ENCODE measurements around the gene OLFM1.
"Not testable (repeated sequence)": the region's sequence is repeated elsewhere in the genome, so short reads cannot be mapped to it uniquely, and the experiment has no call there.

Gene OLFM1

DNA sequence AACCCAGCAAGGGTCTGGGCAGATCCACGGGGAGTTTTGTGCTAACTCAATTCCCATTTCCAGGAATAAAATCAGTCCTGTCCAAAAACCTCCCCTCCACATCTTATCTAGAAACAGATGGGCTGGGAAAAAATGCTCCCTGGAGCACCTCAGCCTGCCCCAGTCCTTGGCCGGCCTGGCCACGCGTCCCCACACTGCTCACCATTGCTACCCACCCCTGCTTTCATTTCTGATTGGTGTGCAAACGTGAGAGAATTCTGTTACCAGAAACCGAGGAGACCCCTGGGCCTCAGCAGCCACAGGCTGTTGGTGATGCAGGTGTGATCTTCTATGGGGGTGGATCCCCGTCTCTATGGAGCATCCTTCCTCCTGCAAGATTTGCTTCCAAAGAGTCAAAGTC, 38.0 kb upstream of the OLFM1 start:
- no peaks in the 10 kb centered on the region for H3K9me3 Mint-ChIP-seq
- H3K27ac Mint-ChIP-seq: no peak overlapping the region
- no peaks in the 10 kb centered on the region for H3K36me3 Mint-ChIP-seq
- no peak for DNase-seq (ENCODE audit: low spot score in 2 of 2)
- H3K4me3 Mint-ChIP-seq: no peak overlapping the region
- H3K27me3 Mint-ChIP-seq: peaks cover 11% of the 10 kb centered on the region
- H3K4me1 Mint-ChIP-seq: peaks cover 5% of the 10 kb centered on the region
- ATAC-seq (ENCODE audit: low read depth): no peak

DNA sequence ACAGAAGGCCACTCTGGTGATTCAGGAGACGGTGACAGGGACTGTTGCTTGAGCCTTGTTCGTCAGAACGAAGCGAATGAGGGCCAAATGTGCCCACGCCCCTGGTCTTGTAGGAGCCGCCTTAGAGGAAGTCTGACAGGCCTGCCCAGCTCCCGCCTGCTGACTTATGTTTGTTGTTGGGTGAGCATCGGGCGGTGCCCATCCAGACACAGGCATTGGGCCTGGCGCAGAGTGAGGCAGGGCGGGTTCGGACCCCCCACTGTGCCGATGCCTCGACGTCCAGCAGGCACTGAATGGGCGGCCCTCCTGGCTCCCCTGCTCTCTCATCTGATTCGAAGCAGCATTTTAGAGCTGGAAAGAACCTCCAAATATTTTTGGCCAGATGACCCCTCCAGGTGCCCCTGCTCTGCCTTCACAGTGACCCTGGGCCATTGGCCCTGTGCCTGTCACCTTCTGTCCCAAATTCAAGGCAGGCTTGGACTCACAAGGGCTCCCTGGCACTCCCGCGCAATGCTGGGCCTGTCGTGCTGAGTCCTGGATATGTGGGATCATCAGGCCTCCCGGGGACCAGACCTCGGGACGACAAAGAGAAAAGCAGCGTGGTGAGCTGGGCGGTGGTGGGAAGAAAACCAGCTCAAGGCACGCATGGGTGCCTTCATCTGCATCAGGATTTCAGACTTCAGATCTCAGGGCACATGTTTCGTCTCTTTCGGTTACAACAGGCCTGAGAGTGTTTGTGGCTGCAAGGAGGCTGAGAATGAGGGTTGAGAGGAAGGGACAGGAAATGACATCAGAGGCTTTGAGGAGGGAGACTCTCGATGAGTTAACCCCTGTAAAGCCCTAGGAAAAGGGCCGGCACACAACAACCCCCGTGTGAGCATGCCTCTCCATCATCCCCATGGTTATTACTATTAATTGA, 37.1 kb upstream of the OLFM1 start:
- Mint-ChIP-seq H3K4me1 (peaks cover 5% of the 10 kb centered on the region), H3K36me3 (no peaks in the 10 kb centered on the region), H3K9me3 (no peaks in the 10 kb centered on the region), H3K4me3 (no peak overlapping the region), H3K27ac (no peak overlapping the region), H3K27me3 (peaks cover 13% of the 10 kb centered on the region)
- DNase-seq (ENCODE audit: low spot score in 2 of 2) (no peak), ATAC-seq (ENCODE audit: low read depth) (no peak)

DNA sequence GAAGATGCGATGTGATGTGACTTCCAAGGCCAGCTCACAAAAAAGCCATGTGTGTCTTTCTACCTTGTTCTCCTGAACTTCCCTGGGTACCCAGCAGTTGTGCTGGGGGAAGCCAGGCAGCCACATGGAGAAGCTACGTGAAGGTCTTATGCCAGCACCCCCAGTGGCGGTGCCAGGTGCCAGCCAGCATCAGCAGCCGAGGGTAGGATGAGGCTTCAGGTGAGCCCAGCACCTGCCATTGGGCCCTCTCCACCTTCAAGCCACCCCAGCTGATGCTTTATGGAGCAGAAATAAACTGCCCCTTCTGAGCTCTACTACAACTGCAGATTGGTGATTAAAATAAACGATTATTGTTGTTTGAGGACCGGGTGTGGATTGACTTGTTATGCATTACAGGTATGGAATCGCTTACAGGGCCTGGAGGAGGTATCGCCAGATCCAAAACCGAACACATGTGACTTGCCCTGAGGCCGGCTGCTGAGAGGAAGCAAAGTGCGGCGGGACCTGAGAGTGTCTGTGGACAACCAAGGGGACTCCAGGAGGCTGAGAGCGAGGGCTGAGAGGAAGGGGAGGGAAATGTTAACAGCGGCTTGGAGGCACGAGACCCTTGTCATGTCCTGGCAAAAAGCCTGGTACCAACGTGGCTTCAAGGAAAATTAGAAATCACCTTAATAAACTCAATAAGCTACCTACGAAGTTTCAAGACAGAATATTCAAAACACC, 36.0 kb upstream of the OLFM1 start:
- ATAC-seq (ENCODE audit: low read depth) (no peak), DNase-seq (ENCODE audit: low spot score in 2 of 2) (no peak)
- Mint-ChIP-seq H3K9me3 (no peaks in the 10 kb centered on the region), H3K4me1 (peaks cover 5% of the 10 kb centered on the region), H3K27ac (no peak overlapping the region), H3K4me3 (no peak overlapping the region), H3K27me3 (peaks cover 10% of the 10 kb centered on the region), H3K36me3 (no peaks in the 10 kb centered on the region)

DNA sequence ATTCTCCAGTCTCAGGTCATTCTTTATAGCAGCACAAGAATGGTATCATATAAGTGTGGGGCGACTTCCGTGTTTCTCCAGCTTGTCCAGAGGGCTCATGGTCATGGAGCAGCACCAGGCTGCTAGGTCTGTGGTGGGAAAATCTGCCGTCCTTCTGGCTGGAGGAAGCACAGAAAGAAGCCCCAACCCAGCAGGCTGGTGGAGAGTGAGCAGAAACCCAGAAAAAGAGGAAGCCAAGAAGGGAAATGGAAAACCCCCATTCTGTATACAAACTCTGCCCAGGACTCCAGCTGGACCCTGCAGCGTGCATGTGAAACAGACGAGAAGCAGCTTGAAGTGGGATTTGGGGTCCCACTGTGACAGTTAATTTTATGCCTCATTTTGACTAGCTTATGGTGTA, 34.3 kb upstream of the OLFM1 start:
- no peaks in the 10 kb centered on the region for H3K36me3 Mint-ChIP-seq
- peaks cover 5% of the 10 kb centered on the region for H3K4me1 Mint-ChIP-seq
- H3K27me3 Mint-ChIP-seq: peaks cover 10% of the 10 kb centered on the region
- DNase-seq (ENCODE audit: low spot score in 2 of 2) (no peak), ATAC-seq (ENCODE audit: low read depth) (peak; percentile 78)
- no peak overlapping the region for H3K4me3 Mint-ChIP-seq
- H3K27ac Mint-ChIP-seq: no peak overlapping the region
- H3K9me3 Mint-ChIP-seq: no peaks in the 10 kb centered on the region

DNA sequence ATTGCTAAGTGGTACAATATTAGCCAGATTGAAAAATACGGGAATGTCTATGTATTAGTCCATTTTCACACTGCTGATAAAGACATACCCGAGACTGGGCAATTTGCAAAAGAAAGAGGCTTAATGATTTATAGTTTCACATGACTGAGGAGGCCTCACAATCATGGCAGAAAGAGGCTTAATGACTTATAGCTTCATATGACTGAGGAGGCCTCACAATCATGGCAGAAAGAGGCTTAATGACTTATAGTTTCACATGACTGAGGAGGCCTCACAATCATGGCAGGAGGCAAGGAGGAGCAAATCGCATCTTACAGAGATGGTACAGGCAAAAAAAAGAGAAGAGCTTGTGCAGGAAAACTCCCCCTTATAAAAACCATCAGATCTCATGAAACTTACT, 32.3 kb upstream of the OLFM1 start:
- no peak for ATAC-seq (ENCODE audit: low read depth)
- Mint-ChIP-seq H3K9me3 (no peaks in the 10 kb centered on the region), H3K4me1 (peaks cover 5% of the 10 kb centered on the region), H3K27me3 (peaks cover 10% of the 10 kb centered on the region), H3K36me3 (no peaks in the 10 kb centered on the region), H3K27ac (no peak overlapping the region), H3K4me3 (no peak overlapping the region)
- no peak for DNase-seq (ENCODE audit: low spot score in 2 of 2)

DNA sequence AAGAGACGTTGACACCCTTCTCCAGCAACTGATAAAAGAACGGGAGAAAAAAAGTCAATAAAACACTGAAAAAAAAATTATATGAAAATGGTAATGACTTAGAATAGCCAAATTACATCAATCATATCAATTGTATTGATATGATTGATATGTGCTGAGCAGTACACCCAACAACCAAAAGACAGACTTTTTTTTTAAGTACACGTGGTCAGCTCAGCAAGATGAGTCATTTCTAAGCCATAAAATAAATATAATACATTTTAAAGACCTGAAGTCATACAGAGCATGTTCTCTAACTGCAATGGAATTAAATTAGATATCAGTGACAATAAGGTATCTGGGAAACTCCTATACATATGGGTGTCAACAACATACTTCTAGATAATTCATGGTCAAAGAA, 30.9 kb upstream of the OLFM1 start:
- Mint-ChIP-seq H3K36me3 (no peaks in the 10 kb centered on the region), H3K9me3 (no peaks in the 10 kb centered on the region), H3K27me3 (peaks cover 10% of the 10 kb centered on the region), H3K4me3 (no peak overlapping the region), H3K4me1 (peaks cover 5% of the 10 kb centered on the region), H3K27ac (no peak overlapping the region)
- DNase-seq (ENCODE audit: low spot score in 2 of 2) (no peak), ATAC-seq (ENCODE audit: low read depth) (no peak)

DNA sequence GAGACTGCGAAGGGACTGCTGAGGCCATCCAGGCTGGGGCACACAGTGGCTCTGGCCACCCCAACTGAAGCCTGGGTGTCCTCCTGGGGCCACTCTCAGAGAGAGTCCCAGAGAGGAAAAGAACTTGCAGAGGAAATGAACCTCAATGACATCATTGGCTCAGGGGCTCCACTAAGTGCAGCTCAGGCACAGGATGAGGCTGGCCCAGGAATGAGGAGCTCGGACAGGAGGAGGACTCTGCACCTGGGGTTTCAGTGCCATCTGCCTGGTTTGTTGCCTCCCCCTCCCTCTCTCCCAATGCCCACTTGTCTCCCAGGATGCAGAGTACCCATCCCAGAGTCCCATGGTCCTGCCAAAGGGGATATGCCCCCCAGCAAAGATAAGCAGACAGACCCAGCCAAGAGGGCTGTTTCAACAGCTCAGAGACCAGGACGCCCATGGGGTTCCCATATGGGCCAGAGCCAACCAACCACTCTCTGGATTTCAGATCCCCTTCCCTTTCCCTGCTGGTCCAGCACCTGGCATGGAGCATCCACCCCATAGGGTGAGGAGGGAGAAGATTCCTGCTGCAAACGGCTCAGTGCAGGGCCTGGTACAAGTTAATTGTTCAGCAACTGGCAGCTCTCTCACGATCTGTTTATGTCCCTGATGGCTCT, 26.9 kb upstream of the OLFM1 start:
- Mint-ChIP-seq H3K4me1 (no peaks in the 10 kb centered on the region), H3K9me3 (peaks cover 3% of the 10 kb centered on the region), H3K36me3 (peaks cover 3% of the 10 kb centered on the region), H3K27ac (no peak overlapping the region), H3K27me3 (peaks cover 5% of the 10 kb centered on the region), H3K4me3 (no peak overlapping the region)
- ATAC-seq (ENCODE audit: low read depth) (no peak), DNase-seq (ENCODE audit: low spot score in 2 of 2) (no peak)

DNA sequence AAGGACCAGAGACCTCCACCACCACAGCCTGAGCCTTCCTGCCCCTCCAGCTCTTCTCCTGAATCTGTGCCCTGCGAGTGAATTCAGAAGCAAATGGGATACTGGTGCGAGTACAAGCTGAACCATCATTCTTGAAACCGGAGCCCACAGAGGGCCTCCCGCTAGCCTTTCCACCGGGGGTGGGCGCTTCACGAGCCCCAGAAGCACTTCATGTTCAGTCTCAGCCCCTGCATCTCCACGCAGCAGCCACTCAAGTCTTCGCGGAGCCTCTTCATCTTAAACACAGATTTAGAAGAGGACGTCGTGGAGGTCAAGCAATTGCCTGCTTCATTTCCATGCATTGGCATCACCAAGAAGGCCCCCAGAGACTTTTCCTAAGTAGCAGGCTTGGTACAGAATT, 26.0 kb upstream of the OLFM1 start:
- Mint-ChIP-seq H3K9me3 (peaks cover 4% of the 10 kb centered on the region), H3K36me3 (peaks cover 3% of the 10 kb centered on the region), H3K4me1 (no peaks in the 10 kb centered on the region), H3K4me3 (no peak overlapping the region), H3K27ac (no peak overlapping the region), H3K27me3 (peaks cover 10% of the 10 kb centered on the region)
- DNase-seq (ENCODE audit: low spot score in 2 of 2): no peak
- ATAC-seq (ENCODE audit: low read depth): no peak

DNA sequence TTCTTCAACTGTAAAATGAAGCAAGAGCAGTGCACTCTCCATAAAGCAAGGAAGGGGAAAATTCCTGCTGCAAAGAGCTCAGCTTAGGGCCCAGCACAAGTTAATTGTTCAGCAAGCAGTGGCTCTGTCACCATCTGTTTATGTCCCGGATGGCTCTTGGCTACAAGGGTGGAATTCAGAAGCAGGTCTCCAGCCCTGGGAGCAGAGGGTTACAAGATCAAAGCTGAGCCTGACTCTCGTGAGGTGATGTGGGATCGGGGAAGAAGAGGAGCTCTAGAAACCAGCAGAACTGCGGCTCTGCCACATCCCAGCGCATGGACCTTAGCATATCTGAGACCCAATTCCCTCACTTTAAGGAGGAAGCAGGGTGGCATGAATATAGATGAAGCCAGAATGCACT, 25.2 kb upstream of the OLFM1 start:
- ATAC-seq (ENCODE audit: low read depth) (no peak), DNase-seq (ENCODE audit: low spot score in 2 of 2) (no peak)
- Mint-ChIP-seq H3K27me3 (peaks cover 10% of the 10 kb centered on the region), H3K9me3 (peaks cover 4% of the 10 kb centered on the region), H3K4me3 (no peak overlapping the region), H3K36me3 (peaks cover 3% of the 10 kb centered on the region), H3K4me1 (no peaks in the 10 kb centered on the region), H3K27ac (no peak overlapping the region)

DNA sequence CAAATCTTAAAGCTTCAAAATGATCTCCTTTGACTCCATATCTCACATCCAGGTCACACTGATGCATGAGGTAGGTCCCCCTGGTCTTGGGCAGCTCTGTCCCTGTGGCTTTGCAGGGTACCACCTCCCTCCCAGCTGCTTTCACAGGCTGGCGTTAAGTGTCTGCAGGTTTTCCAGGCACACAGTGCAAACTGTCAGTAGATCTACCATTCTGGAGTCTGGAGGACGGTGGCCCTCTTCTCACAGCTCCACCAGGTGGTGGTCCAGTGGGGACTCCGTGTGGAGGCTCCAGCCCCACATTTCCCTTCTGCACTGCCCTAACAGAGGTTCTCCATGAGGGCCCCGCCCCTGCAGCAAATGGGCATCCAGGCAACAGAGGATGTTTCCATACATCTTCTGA, 24.0 kb upstream of the OLFM1 start:
- ATAC-seq (ENCODE audit: low read depth); H3K4me1 Mint-ChIP-seq; H3K9me3 Mint-ChIP-seq; DNase-seq (ENCODE audit: low spot score in 2 of 2); H3K4me3 Mint-ChIP-seq; H3K36me3 Mint-ChIP-seq; H3K27ac Mint-ChIP-seq: not testable (repeated sequence)
- H3K27me3 Mint-ChIP-seq: peaks cover 15% of the 10 kb centered on the region

DNA sequence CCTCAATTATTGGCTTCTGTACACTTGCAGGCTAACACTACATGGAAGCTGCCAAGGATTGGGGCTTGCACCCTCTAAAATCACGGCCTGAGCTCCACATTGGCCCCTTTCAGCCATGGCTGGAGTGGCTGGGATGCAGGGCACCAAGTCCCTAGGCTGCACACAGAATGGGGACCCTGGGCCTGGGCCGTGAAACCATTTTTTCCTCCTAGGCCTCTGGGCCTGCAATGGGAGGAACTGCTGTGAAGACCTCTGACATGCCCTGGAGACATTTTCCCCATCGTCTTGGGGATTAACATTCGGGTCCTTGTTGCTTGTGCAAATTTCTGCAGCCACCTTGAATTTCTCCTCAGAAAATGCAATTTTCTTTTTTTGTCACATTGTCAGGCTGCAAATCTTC, 23.6 kb upstream of the OLFM1 start:
- DNase-seq (ENCODE audit: low spot score in 2 of 2); H3K4me3 Mint-ChIP-seq; H3K27ac Mint-ChIP-seq; H3K36me3 Mint-ChIP-seq; ATAC-seq (ENCODE audit: low read depth); H3K9me3 Mint-ChIP-seq; H3K4me1 Mint-ChIP-seq: not testable (repeated sequence)
- peaks cover 16% of the 10 kb centered on the region for H3K27me3 Mint-ChIP-seq

DNA sequence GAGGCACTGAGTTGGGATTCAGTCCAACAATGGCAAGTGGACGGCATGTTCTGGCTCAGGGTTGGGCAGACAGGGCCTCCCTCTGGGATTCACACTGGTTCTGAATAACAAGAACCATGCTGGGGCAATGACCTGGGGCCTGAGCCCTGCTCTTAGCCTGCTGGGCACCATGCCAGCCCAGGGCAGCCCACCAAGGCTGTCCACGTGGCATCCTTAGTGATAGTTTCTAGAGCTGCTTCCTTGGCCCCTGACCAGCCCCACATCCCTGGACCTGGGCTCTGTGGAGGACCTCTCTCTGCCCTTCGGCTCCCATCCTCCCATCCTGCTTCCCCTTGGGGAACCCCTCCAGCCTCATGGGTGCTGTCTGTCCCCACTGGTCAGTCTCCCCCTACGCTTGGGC, 22.3 kb upstream of the OLFM1 start:
- H3K9me3 Mint-ChIP-seq: peaks cover 4% of the 10 kb centered on the region
- peaks cover 3% of the 10 kb centered on the region for H3K36me3 Mint-ChIP-seq
- ATAC-seq (ENCODE audit: low read depth): no peak
- H3K4me1 Mint-ChIP-seq: peaks cover 3% of the 10 kb centered on the region
- H3K4me3 Mint-ChIP-seq: no peak overlapping the region
- H3K27me3 Mint-ChIP-seq: peaks cover 23% of the 10 kb centered on the region
- no peak overlapping the region for H3K27ac Mint-ChIP-seq
- DNase-seq (ENCODE audit: low spot score in 2 of 2): no peak

DNA sequence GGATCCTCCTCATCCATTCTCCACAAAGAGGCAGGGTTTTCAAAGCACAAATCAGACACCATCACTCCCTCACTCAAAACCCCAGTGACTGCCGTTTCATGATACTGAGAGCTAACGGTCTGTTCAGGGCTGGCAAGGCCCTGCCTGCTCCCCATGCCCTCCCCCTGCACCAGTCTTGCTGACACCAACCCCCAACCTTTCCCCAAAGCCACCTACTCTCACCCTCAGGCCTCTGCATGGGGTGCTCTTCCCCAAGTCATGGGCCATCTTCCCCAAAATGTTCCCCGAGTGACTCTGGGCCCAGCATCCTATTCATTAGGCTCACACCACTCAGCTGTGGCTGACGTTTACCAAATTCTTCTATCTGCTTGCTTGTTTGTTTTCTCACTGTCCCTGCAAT, 21.7 kb upstream of the OLFM1 start:
- Mint-ChIP-seq H3K9me3 (peaks cover 4% of the 10 kb centered on the region), H3K27ac (no peak overlapping the region), H3K27me3 (peaks cover 23% of the 10 kb centered on the region), H3K4me3 (no peak overlapping the region), H3K36me3 (peaks cover 3% of the 10 kb centered on the region), H3K4me1 (peaks cover 3% of the 10 kb centered on the region)
- DNase-seq (ENCODE audit: low spot score in 2 of 2): no peak
- ATAC-seq (ENCODE audit: low read depth): no peak

DNA sequence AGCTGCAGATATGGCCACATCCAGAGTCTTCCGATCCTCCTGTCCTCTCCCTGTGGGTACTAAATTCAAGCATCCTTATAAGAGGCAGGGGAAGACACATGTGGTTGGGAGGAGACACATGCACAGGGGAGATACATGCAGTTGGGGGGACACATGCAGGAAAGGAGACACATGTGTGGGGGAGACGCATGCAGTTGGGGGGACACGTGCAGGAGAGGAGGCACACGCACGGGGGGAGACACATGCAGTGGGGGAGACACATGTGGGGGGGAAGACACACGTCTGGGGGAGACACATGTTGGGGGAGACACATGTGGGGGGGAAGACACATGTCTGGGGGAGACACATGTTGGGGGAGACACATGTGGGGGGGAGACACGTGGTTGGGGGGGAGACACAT, 21.2 kb upstream of the OLFM1 start:
- Mint-ChIP-seq H3K36me3 (peaks cover 3% of the 10 kb centered on the region), H3K27me3 (peaks cover 23% of the 10 kb centered on the region), H3K4me1 (peaks cover 3% of the 10 kb centered on the region), H3K4me3 (no peak overlapping the region), H3K27ac (no peak overlapping the region), H3K9me3 (peaks cover 4% of the 10 kb centered on the region)
- ATAC-seq (ENCODE audit: low read depth) (no peak), DNase-seq (ENCODE audit: low spot score in 2 of 2) (no peak)

All from memory B cell (primary cell).